OCI-LY1 (cell line): ENCODE results near the gene NFIB.

Experiments
- CTCF ChIP-seq: fragments of 200-600 bp; sonication (generic), shearing (Covaris generic); IDR thresholded peaks from 2 replicates; pipeline ENCODE4 v1.5.1; 2017; ENCODE audit warnings: mild to moderate bottlenecking, antibody characterized with exemption, low read length, moderate library complexity, mixed read lengths
- EZH2 ChIP-seq: fragments of 200-600 bp; sonication (generic), shearing (Covaris generic); IDR thresholded peaks from 2 replicates; pipeline ENCODE4 v1.8.0; 2017; ENCODE audit warnings: borderline replicate concordance, mixed run types, mild to moderate bottlenecking, antibody characterized with exemption, low read length, moderate library complexity, mixed read lengths

GRCh38 chr9:14133394-14133793 lies 180.5 kb downstream of the NFIB start:
- TF ChIP-seq CTCF, result no peak
- TF ChIP-seq EZH2, result no peak
